HG02642 (cell line): ENCODE results near the gene TMEM30A.
A peak's percentile ranks its signal among the peaks of the same experiment; 100 is the strongest.

Experiments
- ATAC-seq: cut with Tn5 transposase; IDR thresholded peaks from one replicate; pipeline ENCODE4 v1.9.1; 2021; ENCODE audit warnings: mild to moderate bottlenecking; ENCODE audit not compliant: unreplicated experiment, poor library complexity

The TMEM30A gene

DNA sequence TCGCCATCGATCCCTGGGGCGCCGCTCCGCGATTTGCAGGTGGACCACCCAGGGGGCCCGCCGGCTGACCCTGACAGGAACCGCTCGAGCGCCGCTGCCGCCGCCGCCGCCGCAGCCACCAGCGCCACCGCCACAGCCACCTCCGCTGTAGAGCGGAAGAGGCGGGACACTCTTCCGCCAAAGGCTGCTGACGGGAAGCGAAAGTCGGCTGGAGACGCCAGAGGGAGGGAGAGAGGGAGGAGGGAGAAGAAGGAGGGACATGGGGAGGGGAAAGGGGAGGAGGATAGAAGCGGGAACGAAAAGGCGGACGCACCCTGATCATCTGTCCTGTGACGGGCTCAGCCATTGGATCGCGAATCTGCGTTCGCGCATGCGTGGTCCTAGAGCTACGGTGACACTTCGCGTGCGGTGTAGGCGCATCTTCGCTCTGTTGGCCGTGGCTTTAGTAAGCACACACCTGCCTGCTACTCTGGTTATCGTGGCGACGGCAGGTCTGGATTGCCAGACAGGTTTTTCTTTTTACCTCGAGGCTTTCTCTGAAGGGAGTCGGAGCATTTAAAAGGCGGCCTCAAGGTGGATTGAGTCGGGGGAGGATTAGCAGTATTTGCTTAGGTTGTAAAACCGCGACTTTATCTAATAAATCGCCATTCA is at the start of gene TMEM30A:
TSS of gene TMEM30A (minus strand) at position 161 of the 651 bp plus-strand sequence. CDS start at position 7, 154 bp downstream.
- peak; percentile 94 for ATAC-seq

DNA sequence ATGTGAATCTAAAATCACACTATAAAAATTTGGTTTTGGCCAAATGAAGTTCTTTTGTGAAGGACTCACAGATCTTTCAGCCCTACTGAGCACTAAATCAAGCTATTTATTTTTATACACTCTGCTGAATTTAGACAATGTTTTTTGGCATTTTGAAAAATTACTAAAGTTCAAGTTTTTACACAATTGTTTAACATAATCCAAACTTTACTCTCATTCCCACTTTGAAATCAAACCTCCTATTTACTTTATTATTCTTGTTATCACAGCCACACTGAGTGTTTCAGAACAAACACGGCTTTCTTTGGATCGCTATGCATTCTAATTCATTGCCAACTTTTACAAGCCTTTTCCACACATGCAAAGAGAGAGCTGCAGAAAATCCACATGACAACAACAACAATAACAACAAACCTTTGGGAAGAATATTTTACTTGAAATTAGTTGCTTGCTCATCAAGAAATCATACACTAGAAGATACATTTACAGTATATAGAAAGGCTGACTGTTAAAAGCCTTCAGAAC is 49.1 kb upstream of the TMEM30A start:
- no peak for ATAC-seq

DNA sequence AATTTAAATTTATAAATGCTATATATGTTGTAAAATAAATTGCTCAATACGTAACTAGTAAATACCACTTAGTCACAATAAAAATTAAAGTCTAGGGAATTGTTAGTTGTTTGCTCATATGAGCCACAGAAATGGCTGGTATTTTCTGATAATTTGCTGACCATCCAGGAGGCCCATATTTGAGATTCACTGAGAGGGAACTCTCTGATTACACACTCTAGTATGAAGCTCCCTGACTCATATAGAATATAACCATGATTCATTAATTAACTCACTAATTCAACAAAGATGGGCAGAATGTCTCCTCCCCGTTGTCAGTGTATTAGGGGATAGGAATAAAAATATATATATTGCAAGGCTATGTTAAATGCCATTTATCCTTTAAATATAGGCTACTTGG is 46.6 kb upstream of the TMEM30A start:
- no peak for ATAC-seq

DNA sequence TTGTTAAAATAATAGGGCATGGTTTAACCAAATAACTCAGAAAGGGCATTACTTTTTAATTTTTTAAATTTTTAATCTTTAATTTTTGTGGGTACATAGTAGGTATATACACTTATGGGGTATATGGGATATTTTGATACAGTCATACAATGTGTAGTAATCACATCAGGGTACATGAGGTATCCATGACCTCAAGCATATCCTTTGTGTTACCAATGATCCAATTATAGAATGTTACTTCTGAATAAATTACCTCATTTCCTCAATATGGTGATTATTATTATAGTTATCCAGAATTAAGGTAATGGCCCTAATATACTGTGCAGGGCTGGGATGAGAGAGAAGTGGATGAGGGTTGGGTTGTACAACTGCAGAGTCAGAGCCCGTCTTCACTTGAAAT is 45.1 kb upstream of the TMEM30A start:
- no peak for ATAC-seq

DNA sequence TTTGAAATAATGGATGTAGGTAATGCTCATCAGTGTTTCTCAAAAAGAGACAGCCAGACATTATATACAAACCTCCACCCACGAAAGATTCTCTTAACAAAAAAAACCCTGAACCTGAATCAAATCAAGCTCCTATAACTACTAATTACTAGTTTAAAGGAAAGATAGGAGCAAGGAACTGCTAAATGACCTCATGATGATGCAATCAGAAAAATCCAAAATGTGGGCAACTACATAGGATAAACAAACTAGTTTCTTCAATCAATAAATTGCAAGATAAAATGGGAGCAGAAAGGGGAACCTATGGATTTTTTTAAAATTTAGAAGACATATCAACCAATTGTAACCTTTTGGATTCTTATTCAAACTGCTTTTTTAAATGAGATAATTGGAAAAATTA is 43.2 kb upstream of the TMEM30A start:
- no peak for ATAC-seq

DNA sequence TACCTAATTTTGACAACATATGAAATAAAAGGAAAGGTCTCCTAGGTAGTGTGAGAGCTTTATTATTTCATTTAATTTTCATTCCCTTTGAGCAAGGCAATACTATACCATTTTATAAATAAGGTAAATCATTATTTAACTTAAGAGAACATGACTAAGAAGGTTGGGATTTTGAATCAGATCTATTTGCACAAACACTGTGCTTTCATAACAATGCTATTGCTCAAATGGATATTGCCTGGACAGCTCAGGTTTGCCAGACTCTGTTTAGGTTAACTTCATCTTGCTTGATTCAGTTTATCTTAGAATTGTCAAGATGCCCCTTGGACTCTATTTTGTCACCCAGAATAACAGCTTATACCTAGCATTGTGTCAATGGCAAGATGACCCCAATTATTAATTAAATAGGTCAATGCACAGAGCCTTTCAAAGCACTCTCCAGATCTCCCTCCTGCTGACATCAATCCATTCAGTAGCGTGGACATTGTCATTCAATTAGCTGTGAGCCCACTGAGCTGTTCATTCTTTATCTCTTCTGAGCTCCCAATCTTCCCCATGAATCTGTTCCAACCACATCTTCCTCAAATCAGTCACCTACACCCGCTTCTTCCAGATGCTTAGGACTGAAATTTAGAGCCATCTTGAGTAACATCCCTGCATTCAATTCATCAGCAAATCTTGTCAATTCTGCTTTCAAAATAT is 42.1 kb upstream of the TMEM30A start:
- ATAC-seq, result no peak

DNA sequence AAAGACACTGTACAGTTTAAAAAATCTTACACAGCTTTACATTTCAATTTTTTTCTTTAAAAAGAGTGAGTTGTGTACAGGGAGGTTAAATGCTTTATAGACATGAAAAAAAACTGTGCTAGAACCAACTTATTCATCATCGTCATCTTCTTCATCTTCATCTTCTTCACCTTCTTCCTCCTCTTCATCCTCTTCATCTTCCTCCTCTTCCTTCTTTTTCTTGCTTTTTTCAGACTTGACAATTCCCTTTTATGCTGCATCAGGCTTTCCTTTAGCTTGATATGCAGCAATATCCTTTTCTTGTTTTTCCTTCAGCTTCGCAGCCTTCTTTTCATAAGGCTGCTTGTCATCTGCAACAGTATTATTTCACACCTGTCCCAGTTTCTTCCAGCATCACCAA is 34.3 kb upstream of the TMEM30A start:
- no peak for ATAC-seq

DNA sequence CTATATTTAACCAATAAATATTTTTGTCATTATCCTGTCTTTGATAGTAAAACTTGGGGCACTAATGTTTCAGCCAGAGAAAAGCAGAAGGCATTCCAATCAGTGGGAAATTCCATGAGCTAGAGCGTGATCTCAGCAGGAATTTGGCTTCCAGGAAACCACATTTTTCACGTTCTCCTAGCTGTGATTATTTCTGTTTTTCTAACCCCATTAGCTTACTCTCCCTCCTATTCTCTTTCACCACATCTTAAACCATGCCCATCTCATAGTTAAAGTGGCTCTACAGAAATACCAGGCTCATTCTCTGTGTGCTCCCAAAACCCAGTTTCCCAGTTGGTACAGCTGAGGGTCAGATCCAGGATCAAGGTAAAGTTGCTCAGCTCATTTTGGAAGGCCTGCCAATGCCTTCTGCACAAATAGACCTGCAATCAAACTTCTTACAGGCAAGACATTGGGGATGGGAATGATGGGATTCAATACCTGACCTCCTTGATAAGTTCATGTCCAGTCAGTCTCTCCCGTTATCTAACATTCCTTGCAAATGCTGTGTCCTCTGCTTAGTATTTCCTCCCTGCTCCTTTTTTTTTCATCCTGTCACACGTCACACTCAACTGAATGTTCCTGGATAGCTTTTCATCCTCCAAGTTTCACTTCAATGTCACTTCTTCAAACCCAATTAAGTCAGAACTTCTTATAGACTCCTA is 33.1 kb upstream of the TMEM30A start:
- ATAC-seq, result no peak

DNA sequence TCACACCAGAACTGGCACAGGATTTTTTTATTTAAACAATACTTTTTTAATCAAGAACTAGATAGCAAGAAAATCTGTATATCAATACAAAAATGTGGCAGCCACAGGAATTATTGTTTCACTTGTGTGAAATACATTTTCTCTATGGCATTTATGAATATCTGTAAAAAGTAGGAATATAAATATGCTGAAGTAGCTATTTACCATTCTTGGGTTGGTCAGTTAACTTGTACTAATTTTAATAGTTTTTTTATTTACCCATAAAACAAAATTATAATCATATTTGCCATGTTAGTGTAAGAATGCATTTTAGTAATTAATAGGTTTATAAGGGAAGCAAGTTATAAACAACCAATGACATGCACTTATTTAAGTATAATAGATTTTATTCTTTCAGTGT is 31.4 kb upstream of the TMEM30A start:
- ATAC-seq, result no peak

DNA sequence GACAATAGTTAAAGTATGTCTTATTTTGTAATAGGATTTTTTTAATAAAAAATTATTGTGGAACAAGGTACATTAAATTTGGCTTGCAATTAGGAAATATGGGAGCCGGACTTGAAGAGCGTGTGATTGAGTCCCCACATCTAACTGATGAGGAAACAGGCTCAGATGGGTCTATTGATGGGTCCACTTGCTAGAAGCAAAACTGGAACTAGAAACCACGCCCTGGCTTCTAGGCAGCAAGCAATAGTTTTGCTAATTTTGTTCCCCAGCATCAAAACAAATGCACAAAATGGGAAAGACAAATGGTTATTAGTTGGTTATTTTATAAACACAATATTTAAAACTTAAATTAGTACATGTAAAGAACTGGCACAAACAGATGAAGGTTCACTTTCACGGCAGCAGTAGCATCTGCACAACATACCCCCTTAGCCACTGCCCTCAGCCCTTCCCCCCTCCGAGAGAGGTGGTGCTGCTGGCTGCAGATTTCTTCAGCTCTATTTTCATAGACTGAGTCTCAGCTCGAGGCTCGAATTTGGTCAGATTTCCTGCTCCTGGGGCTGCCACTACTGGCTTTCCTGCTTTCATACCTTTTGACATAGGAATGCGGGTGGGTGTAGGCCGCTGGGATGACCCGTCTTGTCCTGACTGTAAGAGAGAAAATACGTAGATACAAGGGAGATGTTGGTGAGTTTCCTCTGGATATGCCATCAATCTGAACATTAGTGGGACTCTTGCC is 23.8 kb upstream of the TMEM30A start:
- no peak for ATAC-seq

DNA sequence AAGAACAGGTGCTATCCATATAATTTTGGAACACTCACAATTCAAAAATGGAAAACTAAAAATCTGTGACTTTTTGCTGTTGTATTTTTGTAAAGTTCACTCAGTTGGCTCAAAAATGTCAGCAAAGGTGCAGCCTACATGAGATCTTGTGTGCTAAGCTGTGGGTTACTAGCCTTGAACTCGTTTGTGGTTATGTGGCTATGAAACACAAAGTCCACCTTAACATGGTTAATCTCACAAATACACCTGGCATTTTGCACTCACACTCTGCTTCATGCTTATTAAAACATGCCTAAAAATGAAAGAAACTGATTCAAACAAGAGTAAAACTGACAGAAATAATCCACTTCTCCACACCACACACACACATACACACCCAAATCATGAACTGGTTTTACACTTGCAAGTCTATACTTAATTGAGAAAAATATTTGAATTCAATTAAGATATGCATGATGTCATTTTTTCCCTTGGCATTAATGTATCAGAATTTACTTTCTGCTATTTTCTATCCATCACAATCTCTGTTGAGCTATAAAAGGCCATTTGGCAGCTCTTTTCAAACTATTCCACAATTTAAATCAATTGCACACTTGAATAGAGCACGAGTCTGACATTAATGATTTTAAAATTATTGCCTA is 22.9 kb upstream of the TMEM30A start:
- no peak for ATAC-seq

DNA sequence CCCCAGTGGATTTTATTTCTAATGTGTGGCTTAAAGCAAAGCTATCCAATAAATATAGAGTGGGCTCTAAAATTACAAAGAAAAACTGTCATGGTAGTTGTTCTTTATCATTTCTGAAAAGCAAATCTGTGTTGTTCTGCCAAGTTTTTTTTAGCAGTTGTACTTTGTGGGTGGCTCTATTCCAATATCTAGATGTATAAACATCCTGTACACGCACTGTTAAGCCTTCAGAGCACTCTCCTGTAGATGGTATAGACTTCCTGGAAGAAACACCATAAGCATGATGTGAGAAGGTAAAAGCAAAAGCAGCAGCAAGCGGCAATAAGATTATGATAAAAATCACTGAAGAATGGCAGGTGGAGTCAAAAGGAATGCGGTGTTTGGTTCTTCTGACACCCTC is 21.5 kb upstream of the TMEM30A start:
- ATAC-seq, result no peak

DNA sequence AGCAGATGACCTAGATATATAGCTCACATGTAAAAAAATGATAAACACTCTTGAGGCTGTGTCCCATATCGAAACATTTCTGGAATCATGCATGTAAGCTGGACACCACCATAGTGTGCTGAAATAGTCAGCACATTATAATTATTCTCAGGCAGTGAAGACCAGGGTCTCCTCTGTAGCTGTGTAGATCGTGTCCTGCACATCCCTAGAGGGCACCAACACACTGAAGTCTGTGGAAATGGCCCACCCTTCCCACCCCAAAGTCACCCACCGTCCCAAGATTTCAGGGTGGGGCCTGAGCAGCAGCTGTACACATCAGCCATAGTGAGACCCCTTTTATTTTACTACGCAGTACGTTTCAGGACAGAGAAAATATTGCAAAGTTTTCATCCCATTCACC is 21.0 kb upstream of the TMEM30A start:
- no peak for ATAC-seq

DNA sequence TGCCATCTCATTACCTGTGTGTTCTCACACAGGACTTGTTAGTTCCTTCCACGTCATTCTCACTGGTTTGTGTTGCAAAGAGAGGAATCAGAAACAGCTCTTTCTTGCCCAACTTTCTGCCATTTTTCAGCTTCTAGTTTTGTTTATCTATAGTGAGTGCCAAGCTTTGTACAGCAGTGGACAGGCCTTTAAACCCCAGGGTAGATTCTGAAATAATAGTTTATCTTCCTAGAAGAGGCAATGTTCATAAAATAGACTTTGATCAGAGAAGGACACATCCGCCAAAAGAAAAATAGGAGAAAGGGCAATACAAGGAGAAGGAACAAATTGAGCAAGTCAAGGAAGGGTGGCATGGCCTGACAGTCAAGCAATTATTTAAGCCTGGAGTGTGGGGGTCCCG is 17.7 kb upstream of the TMEM30A start:
- ATAC-seq, result no peak

DNA sequence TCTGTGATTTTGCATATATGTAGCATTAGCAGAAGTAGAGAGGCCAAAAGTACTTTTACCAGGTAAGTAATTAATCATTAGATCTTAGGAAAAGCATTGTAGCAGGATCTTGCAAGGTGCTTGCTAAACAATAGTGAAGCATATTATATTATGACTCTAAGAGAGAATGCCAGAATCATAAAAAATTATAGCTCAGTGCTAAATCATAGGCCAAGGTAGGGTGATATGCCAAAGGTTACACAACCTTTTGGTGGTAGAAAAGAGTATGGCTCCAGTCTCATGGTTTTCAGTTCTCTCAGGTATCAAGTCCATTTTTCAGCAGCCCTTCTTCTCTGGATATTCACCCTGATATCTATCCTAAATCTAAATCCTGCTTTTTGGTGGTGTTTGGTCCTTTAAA is 16.9 kb upstream of the TMEM30A start:
- no peak for ATAC-seq

DNA sequence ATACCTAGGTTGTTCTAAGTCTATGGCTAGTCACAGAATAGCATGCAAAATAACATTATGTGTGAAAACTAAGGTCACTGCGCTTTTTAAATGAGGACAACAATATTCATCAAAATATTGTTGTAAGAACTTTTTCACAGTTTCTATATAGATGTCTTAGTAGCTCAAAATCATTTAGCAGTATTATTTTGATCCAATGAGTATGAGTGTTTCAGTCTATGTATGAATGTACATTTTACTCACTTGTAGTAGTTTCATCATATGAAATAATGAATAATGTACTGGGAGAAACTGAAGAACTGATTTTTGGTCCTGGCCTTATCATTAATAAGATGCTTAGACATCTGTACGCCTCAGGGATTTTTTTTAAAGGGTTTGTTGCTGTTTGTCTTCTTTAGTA is 16.5 kb upstream of the TMEM30A start:
- no peak for ATAC-seq

DNA sequence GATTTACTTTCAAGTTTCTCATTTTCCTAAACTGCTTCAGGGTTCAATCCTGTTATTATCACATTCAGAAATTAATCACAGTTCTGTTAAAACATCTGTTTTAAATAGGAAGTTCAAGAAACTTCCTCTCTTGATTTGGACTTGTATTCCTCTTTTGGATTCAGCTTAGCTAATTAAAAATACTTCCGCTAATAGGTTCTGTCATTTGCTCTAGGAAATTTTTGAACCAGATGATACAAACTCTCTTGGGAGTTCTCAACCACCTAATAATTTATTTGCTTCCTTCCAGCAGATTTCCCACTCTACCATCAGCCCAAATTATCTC is 15.9 kb upstream of the TMEM30A start:
- no peak for ATAC-seq

DNA sequence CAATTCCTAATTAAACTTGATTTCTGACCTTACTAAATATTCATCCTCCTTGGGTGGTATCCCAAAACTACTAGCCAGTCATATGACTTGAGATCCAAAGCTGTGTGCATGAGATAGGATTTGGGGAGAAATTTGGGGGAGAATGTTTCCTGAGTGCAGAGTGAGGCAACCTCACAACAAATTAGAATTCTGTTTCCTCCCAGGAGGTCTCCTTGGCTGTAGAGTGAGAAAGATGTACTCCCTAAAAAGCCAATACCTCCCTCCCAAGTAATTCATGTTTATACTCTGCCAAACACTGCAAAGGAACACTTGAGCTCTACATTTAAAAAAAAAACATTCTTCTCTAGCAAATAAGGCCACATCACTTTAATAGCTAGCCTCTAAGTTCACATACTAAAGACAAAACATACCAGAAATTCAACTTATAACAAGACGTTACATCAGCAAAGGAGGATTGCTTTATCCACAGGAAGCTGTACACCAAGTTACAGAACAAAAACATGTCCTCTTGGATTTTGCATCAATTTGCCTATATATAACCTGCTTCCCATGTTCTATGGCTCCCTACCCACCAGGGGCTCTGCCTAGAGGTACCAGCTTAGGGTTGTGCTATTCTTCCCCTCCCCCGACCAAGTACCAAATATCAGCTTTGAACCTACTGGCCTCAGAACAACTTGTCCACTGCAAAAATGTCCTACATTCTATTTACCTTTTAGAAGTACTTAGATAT is 15.4 kb upstream of the TMEM30A start:
- no peak for ATAC-seq

DNA sequence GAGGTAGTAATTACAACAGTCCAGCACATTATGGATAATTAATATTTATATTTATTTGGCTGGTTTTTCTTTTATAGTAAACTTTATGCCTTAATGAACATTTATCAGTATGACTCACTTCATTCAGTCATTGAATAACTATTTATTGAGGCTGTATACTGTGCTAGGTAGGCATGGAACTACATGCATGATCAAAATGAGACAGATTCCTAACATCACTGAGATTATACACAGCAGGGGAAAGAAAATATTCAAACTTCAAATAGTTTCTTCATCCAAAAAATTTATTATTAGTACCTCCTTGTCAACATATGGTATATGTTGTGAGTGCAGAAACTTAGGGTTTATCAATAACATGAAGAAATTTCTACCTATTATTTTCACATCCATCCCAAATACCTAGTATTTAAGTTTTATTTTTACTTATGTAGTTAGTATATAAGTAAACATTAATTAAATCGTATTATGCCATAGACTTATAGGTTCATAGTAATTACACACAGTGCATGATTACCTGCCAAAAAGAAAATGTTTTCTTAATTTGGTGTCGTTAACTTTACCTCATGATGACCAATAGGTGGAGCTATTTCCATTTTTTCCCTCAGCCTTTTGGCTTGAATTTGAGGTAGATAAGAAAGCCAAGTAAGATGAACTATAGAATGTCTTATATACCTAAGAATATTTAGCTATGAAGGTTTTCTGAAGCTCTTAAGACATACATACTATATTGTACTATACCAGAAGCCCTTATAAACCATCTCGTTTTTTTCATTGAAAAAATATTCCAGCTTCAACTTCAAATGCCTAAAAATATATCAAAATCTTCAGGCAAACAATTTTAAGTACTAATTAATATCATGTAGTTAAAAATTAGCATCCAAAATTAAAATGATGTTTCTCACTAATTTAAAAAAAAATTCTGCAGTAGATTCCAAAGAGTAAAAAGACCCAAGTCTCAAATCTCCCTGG is 12.5 kb upstream of the TMEM30A start:
- ATAC-seq, result peak; percentile 65
